Stimulated activated CD4-positive, alpha-beta T cell treated with anti-CD3 and anti-CD28 coated beads, TNF-alpha, amount 100 ng/mL, for 4 hours (primary cell): ENCODE data around the gene ARHGDIG.
"Not testable (repeated sequence)": the region's sequence is repeated elsewhere in the genome, so short reads cannot be mapped to it uniquely, and the experiment has no call there.

Experiments
- DNase-seq, 3 experiments: peaks; one replicate each; pipeline ENCODE4 v3.0.0-alpha.2; 2020; ENCODE audit warnings: low read depth in 3 of 3

The ARHGDIG gene

DNA sequence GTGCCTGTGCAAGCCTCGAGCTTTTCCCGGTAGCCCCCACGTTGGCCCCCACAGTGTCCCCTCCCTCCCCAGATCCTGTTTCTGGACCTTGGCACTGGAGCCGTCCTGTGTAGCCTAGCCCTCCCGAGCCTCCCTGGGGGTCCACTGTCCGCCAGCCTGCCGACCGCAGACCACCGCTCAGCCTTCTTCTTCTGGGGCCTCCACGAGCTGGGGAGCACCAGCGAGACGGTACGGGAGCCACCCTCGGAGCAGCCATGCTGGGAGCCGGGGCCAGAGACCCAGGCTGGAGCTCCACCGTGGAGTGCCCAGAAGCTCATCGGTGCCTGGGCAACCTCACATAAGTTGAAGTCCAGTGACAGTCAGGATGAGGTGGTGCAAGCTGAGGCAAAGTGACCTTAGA lies 16.4 kb upstream of the ARHGDIG start:
- DNase-seq, result no peak

GRCh38 chr16:264440-264951 lies 15.9 kb upstream of the ARHGDIG start:
- DNase-seq, result no peak

GRCh38 chr16:265002-265529 lies 15.3 kb upstream of the ARHGDIG start:
- no peak for DNase-seq

GRCh38 chr16:265711-266110 lies 14.7 kb upstream of the ARHGDIG start:
- DNase-seq, result no peak

GRCh38 chr16:266258-267164 lies 13.9 kb upstream of the ARHGDIG start:
- DNase-seq, result no peak

DNA sequence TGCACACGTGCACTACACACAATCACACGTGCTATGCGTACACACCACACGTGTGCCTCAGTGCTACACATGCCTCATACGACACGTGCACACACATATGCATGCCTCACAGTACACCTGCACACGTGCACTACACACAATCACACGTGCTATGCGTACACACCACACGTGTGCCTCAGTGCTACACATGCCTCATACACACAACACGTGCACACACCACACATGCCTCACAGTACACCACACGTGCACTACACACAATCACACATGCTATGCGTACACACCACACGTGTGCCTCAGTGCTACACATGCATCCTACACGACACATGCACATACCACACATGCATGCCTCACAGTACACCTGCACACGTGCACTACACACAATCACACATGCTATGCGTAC lies 12.8 kb upstream of the ARHGDIG start:
- not testable (repeated sequence) for DNase-seq

- DNase-seq, result no peak
Observed at GRCh38 chr16:268141-269053, 12.0 kb upstream of the ARHGDIG start.

DNA sequence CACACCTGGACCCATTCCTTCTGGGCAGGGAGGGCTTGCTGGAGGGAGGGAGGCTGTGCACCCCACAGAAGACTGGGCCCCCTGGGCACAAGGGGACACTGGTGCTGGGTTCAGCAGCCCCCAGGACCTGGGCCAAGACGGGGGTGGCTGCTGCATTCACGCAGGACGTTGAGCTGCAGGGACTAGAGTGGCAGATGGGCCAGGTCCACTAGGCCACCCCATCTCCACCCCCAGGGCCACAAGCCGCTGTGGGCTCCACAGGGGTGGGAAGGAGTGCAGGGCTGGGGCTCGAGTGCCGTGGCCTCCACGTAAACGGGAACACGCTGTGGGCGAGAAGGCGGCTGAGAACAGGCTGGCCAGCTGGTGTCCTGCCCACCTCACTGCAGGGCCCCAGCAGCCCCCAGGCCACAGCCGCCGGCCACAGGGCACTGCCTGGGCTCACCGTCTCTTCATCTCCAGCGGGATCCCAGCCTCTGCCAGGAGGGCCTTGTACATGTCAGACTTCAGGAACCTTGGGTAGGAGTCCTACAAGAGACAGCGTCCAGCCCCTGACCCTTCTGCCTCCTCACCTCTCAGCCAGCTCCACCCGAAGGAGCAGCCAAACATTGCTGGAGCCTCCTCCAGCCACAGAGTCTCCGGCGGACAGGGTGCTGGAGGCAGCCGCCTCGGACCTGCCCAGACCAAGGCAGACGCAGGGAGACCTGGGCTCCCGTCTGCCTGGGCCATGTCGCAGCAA lies 11.2 kb upstream of the ARHGDIG start:
- DNase-seq, result no peak

- no peak for DNase-seq
Observed at GRCh38 chr16:270381-271255, 9.8 kb upstream of the ARHGDIG start.

DNA sequence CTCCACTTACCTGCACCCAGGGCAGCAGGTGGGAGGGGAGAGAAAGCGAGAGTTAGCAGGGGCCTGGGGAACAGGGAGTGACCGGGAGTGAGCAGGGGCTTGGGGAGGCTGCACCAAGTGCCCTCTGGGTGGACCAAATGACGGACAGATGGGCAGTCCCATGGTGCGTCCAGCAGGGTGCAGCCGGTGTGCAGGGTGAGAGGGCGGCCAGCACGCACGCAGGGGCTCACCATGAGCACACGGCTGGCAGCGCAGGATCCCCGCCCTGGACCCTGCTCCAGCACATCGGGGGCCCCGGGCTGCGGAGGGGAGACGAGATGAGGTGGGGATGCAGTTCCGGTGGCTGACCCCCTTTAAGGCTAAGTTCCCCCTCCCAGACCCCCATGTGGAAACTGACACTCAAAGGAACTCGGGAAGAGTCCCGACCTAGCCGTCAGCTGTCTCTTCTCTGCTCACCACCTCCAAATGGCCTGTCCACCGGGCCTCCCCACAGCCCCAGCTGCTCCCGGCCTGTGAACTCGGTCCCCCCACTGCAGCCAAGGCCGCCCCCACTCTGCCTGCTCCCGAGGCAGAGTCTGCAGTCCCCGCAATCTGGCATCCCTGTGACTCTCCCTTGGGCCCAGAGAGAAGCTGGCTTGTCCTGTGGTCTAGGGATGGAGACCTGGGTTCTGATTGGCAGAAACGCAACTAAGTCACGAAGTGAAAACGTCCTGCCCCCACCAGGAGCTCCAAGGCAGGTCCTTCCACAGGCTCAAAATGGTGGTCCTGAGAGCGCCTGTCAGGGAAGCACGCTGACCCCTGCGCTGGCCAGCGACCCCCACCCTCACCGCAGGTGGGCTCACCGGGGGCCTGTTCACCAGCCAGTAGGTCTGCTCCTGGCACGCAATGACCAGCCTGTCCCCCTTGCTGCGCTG lies 7.5 kb upstream of the ARHGDIG start:
- DNase-seq, result no peak

DNA sequence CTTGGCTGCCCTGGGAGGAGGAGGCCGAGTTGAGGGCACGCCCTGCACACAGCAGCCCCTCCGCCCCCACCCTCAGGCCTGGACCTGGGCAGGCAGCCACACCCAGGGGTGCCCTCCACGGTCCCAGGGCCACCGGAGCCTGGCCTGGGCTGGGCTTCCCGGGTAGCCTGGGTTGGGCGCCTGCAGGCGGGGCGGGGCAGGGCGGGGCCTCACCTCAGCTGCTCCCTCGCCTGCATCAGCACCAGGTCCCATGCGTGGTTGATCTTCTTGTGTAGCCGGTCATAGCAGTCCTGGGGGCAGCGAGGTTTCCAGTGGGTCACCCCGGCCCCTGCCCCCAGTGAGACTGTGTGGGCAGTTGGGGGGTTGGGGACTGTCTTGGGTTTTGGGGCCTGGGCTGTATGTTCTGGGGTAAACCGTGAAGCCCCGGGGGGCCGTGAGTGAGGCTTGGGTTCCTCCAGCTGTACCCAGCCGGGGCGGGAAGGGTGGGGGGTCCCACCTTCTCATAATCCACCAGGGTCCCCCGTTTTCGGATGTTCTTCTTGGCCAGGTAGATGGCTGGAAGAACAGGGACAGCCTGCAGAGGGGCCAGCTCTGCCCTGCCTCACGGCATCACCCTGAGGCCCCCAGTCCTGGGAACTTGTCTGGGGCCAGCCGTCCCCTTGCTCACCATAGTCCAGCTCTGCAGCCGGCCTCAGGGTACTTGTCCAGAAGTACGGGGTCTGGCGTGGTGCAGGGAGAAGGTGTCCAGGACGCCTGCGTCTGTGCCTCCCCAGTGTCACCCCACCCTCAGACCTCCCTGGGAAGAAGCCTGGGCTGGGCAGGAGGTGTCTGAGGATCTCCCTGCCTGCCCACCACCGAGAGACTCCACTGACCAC lies 6.6 kb upstream of the ARHGDIG start:
- no peak for DNase-seq

DNA sequence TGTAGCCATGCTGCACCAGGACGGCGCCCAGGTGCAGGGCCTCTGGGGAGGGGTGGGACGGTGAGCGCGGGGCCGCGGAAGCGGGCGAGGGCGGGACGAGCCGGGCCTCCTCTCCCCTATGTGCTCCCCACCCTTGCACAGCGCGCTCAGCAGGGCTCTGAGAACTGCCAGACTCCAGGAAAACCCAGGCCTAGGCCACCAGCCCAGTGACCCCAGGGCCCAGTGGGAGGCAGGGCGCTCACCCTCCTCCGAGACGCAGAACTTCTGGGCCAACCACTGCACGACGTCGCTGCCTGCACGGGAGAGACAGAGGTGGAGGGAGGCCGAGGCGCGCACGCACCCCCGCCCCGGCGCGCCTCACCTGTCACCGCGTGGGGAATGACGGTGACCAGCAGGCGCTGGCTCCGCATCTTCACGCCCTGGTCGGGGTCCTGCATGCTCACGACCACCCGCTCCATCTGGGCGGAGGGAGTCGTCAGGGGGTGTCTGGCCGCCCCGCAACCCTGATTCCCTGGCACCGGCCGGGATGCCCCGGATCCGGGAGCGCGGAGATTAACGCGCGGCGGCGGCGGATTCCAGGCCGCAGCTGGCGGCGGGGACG lies 5.2 kb upstream of the ARHGDIG start:
- DNase-seq, result no peak

- DNase-seq, result no peak
Observed at GRCh38 chr16:275786-276232, 4.6 kb upstream of the ARHGDIG start, which contains the start of gene RGS11. RGS11 (minus strand) TSS chr16:275944; CDS start chr16:275911, 33 bp downstream.

DNA sequence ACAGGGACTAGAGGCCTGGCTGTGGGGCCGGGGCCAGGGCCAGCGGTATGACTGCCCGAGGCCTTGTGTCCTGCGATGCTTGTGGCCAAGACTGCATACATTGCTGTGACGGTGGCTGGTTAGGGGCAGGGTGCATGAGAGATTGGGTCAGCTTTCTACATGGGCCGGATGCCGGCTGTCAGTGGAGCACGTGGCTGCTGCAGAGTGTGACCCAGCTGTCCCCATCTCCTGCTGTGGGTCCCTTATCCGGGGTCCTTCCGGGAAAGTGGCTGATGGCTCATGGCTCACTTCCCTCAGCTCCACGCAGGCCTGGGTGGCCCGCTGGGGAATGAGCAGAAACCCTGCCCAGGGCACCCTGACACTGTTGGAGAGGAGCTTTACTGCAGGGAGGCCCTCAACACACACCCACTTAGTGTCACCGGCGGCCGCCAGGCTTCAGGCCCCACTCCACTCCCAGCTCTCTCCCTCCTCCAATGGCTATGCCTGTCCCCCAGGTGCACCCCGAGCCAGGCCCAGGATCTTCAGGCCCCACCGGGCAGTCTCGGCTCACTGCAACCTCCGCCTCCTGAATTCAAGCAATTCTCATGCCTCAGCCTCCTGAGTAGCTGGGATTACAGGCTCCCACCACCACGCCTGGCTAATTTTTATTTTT lies 3.8 kb upstream of the ARHGDIG start:
- DNase-seq, result no peak

DNA sequence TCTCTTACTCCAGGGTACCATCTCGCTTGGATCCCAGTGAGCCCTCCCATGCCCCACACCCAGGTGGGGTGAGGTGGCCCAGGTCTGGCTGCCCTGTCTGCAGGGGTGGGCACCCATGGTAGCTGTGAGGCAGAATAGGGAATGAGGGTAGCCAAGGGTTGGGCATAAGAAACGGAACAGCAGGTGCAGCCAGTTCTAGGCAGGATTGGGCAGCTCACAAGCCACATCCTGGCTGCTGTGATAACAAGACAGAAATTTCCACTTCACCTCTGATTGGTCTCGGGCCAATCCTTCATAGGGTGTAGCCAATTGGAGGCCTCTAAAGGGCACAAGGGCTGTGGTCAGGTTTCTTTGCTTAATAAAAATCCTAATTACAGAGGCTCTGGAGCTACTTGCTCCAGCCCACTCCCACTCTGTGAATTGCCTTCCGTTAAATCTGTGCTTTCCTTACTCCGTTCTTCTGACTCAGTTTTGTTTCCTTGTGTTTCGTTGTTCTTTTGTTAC lies 1.5 kb upstream of the ARHGDIG start:
- no peak for DNase-seq

DNA sequence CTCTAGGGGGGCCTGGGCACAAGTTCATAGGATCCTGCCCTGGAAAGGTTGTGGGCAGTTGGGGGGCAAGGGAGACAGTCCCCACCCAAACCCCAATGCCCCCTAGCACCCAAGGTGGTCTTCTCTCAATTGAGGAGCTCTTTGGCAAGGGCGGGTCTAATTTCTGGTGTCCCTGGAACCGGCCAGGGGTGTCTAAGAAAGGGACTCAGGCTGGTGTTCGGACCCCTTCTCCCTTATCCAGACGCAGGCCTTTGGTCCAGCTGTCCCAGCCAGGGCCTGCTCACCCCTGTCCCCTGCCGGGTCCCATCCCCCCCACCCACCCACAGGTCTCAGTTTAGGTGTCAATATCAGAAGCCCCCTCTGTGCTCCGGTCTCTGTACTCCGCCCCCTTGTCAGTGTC lies 860 bp upstream of the ARHGDIG start:
- DNase-seq, result no peak

DNA sequence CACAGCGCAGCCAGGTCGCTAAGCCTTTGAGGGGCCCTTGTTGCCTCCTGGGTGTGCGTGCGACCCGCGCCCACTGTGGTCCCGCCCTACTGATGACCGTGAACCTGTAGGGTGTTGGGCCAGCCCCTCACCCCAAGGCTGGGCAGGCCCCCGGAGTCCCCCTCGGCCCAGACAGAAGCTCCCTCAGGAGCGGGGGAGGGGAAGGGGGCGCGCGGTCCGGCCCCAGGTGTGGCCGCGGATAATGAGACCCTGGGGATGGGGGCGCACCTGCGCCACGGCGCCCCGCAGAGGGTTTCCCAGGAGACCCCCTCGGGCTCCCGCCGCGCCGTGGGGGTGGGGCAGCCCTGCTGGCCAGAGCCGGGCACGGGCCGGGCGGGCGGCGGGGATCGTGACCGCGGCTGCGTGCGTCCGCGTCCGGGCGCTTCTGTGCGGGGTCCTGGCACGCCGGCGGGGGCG lies 358 bp upstream of the ARHGDIG start:
- no peak for DNase-seq
